ENCODE measurements around the gene PITPNC1.
A peak's percentile ranks its signal among the peaks of the same experiment; 100 is the strongest.
"Not testable (repeated sequence)": the region's sequence is repeated elsewhere in the genome, so short reads cannot be mapped to it uniquely, and the experiment has no call there.

The PITPNC1 gene

DNA sequence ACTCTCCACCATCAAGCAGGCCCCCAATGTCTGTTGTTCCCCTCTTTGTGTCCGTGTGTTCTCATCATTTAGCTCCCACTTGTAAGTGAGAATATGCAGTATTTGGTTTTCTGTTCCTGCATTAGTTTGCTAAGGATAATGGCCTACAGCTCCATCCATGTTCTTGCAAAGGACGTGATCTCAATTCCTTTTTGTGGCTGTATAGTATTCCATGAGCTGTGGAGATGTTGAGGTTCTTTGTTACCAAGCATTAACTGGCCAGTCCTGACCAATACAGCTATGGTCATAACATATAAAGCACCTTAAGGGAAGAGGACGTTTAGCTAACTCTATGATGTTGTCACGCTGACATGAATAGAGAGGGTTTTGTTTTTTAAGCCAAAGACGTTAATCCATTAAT is 118.5 kb downstream of the PITPNC1 start:
- H3K27ac Mint-ChIP-seq; H3K36me3 Mint-ChIP-seq (ENCODE audit: low read depth); ATAC-seq; H3K9me3 Mint-ChIP-seq; H3K4me3 Mint-ChIP-seq; H3K27me3 Mint-ChIP-seq; DNase-seq: not testable (repeated sequence)
- H3K4me1 Mint-ChIP-seq, result peaks cover 66% of the 10 kb centered on the region

DNA sequence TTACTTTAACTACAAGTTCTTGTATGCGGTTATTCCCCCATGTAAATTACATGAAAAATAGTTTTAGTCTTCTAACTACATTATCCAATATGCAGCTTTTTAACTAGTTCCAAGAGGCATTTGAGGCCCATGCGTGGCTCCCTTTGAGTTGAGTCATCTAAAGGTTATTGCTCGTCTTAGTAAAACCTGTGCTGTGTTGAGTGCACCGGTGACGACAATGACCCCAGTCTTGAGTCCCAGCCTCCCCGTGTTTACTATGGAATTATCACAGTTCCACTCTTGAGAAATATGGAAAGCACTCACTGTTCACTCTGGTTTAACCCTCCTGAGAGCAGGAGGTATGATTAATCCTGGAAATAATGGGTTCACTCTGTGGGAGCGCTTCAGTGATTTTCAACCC is 119.2 kb downstream of the PITPNC1 start:
- H3K9me3 Mint-ChIP-seq, result peaks cover 10% of the 10 kb centered on the region
- DNase-seq (no peak), ATAC-seq (peak; percentile 74)
- peaks cover 63% of the 10 kb centered on the region for H3K4me1 Mint-ChIP-seq
- H3K4me3 Mint-ChIP-seq, result no peak overlapping the region
- no peaks in the 10 kb centered on the region for H3K27me3 Mint-ChIP-seq
- peaks cover 3% of the 10 kb centered on the region for H3K36me3 Mint-ChIP-seq (ENCODE audit: low read depth)
- peak overlapping the region; percentile 41 for H3K27ac Mint-ChIP-seq

DNA sequence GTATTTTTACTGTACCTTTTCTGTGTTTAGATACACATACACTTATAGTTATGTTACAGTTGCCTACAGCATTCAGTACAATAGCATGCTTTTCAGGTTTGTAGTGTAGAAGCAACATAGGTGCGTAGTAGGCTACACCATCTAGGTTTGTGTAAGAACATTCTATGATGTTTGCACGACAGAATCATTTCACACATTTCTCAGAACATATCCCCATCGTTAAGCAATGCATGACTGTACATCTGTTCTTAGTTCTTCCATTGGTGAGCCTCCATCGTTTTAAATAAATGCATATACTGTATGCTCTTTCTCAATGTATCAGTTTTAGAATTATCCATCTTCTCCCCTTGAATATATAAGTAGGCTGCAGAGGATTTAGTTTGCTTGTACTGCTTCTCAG is 122.6 kb downstream of the PITPNC1 start:
- H3K4me3 Mint-ChIP-seq, result no peak overlapping the region
- peaks cover 10% of the 10 kb centered on the region for H3K9me3 Mint-ChIP-seq
- H3K4me1 Mint-ChIP-seq, result peaks cover 62% of the 10 kb centered on the region
- DNase-seq, result no peak
- no peak for ATAC-seq
- H3K27me3 Mint-ChIP-seq, result no peaks in the 10 kb centered on the region
- no peak overlapping the region for H3K27ac Mint-ChIP-seq
- peaks cover 6% of the 10 kb centered on the region for H3K36me3 Mint-ChIP-seq (ENCODE audit: low read depth)

DNA sequence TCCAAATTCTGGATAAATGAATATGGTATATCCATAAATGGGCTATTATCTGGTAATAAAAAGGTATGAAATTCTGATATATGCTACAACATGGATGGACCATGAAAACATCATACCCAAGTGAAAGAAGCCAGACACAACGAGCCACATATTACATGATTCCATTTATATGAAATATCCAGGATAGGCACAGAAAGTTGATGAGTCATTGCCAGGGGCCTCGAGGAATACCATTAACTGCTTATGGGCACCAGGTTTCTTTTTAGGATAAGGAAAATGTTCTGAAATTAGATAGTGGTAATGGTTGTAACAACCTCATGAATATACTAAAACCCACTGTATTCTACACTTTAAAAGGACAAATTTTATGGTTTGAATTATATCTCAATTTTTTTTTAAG is 123.2 kb downstream of the PITPNC1 start:
- Mint-ChIP-seq H3K9me3 (peaks cover 10% of the 10 kb centered on the region), H3K4me1 (peaks cover 65% of the 10 kb centered on the region), H3K27ac (no peak overlapping the region), H3K27me3 (no peaks in the 10 kb centered on the region), H3K36me3 (ENCODE audit: low read depth) (peaks cover 6% of the 10 kb centered on the region), H3K4me3 (no peak overlapping the region)
- no peak for DNase-seq
- no peak for ATAC-seq

DNA sequence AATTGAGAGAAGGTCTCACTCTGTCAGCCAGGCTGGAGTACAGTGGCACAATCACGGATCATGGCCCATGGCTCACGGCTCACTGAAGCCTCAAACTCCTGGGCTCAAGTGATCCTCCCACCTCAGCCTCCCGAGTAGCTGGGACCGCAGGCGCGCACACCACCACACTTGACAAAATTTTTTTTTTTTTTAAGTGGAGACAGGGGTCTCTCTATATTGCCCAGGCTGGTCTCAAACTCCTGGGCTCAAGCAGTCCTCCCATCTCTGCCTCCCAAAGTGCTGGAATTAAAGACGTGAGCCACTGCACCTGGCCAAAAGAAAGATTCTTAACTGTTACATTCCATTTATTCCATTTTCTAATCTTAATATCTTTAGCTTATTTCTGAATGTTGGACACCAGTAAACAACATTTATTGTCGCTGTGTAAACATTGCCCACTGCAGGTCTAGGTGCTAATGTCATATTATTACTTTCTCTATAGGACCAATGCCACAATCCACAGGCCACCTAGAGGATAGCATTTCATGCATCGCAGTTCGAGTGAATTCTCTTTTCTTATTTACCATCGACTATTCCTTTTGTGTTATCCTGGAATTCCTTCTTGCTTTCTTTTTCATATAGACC is 123.7 kb downstream of the PITPNC1 start:
- H3K4me1 Mint-ChIP-seq, result peaks cover 64% of the 10 kb centered on the region
- no peak for DNase-seq
- H3K36me3 Mint-ChIP-seq (ENCODE audit: low read depth), result peaks cover 2% of the 10 kb centered on the region
- no peak overlapping the region for H3K27ac Mint-ChIP-seq
- peaks cover 4% of the 10 kb centered on the region for H3K9me3 Mint-ChIP-seq
- ATAC-seq, result no peak
- no peaks in the 10 kb centered on the region for H3K27me3 Mint-ChIP-seq
- H3K4me3 Mint-ChIP-seq, result no peak overlapping the region

DNA sequence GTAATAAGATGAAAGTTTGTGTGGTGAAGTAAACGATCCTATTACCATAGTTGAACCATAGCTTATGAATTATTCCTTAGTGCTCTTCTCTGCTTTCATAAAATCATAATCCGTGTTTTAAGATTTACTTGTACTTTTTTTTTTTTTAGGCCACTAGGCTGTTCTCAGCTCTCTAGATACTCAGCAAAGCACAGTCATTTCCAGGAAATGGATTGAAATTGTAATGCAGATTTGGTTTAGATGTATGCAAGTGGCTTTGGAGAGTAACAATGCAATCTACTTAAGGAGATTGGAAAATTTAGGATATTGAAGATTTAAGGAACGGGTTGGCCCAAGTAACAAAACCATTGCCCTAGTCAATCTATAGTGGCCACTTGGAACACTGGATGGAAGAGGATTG is 125.1 kb downstream of the PITPNC1 start:
- Mint-ChIP-seq H3K4me1 (peaks cover 64% of the 10 kb centered on the region), H3K27ac (no peak overlapping the region), H3K9me3 (peaks cover 3% of the 10 kb centered on the region), H3K27me3 (no peaks in the 10 kb centered on the region), H3K4me3 (no peak overlapping the region), H3K36me3 (ENCODE audit: low read depth) (peaks cover 6% of the 10 kb centered on the region)
- DNase-seq, result no peak
- ATAC-seq, result no peak

DNA sequence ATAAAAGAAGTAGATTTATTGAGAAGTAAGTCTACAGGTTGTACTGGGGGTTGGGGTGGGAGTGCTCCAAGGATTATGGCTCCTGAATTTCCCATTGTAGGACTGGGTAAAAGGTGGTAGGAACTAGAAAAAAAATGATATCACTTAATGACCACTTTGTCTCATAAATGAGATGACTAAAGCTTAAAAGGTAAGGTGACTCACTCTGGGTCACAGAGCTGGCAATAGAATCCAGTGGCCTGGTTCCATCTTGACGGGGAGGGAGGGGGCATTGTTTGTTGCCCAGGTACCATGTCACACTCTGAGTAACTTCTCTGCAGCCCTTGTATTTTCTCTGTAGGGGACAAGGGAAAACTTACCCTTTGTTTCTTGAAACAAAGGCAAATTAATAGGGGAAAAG is 126.1 kb downstream of the PITPNC1 start:
- Mint-ChIP-seq H3K4me3 (no peak overlapping the region), H3K27ac (no peak overlapping the region)
- ATAC-seq, result peak; percentile 74

GRCh38 chr17:67503739-67504138 is 126.7 kb downstream of the PITPNC1 start:
- H3K4me3 Mint-ChIP-seq, result no peak overlapping the region
- peaks cover 13% of the 10 kb centered on the region for H3K9me3 Mint-ChIP-seq
- H3K4me1 Mint-ChIP-seq, result peaks cover 68% of the 10 kb centered on the region
- H3K27ac Mint-ChIP-seq, result no peak overlapping the region
- peaks cover 15% of the 10 kb centered on the region for H3K36me3 Mint-ChIP-seq (ENCODE audit: low read depth)
- H3K27me3 Mint-ChIP-seq, result no peaks in the 10 kb centered on the region
- DNase-seq, result no peak
- ATAC-seq, result no peak

More for the DNA sequence above, 126.1 kb downstream of the PITPNC1 start:
- Mint-ChIP-seq H3K27me3 (no peaks in the 10 kb centered on the region), H3K36me3 (ENCODE audit: low read depth) (peaks cover 11% of the 10 kb centered on the region), H3K9me3 (peaks cover 8% of the 10 kb centered on the region), H3K4me1 (peaks cover 69% of the 10 kb centered on the region)
- DNase-seq, result no peak

DNA sequence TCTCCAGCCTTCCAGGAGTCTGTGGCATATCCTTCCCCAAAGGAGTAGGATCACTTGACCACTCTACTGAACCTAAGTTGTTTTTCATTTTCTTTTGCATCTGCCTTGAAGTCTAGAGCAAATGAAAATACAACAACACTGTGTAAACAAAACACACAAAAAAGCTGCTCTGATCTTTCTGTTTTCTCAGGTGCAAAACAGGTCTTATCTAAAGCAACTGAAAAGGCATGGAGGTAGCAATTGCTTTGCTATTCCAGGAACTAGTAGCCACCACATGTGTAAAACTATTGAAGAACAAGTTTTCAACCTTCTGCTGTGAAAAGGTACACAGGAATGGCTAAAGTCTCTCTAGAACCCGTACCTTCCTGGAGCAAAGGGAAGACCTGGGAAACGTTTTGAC is 127.1 kb downstream of the PITPNC1 start:
- H3K4me3 Mint-ChIP-seq, result no peak overlapping the region
- no peaks in the 10 kb centered on the region for H3K27me3 Mint-ChIP-seq
- H3K27ac Mint-ChIP-seq, result no peak overlapping the region
- peaks cover 13% of the 10 kb centered on the region for H3K9me3 Mint-ChIP-seq
- no peak for ATAC-seq
- H3K4me1 Mint-ChIP-seq, result peaks cover 66% of the 10 kb centered on the region
- DNase-seq, result no peak
- peaks cover 15% of the 10 kb centered on the region for H3K36me3 Mint-ChIP-seq (ENCODE audit: low read depth)

DNA sequence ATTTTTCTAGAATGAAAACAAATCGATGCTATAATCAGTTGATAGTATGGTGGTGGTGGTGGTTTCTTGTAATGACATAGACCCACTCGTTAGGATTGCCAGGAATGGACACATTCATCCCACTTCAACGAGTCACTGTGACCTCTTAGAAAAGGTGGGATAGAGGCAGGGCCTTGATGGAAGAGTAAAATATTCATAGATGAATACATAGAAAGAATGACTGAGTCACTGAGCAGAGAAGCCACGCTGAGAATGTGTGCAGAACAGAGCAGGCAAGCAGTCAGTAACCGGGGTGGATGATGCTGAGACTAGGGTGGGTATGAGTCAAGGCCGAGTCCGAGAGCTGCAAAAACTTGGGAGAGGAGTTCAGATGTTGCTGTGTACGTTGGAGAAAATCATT is 129.9 kb downstream of the PITPNC1 start:
- DNase-seq, result no peak
- H3K9me3 Mint-ChIP-seq, result peaks cover 13% of the 10 kb centered on the region
- ATAC-seq, result peak; percentile 85
- peak overlapping the region; percentile 39 for H3K27ac Mint-ChIP-seq
- H3K36me3 Mint-ChIP-seq (ENCODE audit: low read depth), result peaks cover 14% of the 10 kb centered on the region
- H3K27me3 Mint-ChIP-seq, result no peaks in the 10 kb centered on the region
- no peak overlapping the region for H3K4me3 Mint-ChIP-seq
- peaks cover 62% of the 10 kb centered on the region for H3K4me1 Mint-ChIP-seq

DNA sequence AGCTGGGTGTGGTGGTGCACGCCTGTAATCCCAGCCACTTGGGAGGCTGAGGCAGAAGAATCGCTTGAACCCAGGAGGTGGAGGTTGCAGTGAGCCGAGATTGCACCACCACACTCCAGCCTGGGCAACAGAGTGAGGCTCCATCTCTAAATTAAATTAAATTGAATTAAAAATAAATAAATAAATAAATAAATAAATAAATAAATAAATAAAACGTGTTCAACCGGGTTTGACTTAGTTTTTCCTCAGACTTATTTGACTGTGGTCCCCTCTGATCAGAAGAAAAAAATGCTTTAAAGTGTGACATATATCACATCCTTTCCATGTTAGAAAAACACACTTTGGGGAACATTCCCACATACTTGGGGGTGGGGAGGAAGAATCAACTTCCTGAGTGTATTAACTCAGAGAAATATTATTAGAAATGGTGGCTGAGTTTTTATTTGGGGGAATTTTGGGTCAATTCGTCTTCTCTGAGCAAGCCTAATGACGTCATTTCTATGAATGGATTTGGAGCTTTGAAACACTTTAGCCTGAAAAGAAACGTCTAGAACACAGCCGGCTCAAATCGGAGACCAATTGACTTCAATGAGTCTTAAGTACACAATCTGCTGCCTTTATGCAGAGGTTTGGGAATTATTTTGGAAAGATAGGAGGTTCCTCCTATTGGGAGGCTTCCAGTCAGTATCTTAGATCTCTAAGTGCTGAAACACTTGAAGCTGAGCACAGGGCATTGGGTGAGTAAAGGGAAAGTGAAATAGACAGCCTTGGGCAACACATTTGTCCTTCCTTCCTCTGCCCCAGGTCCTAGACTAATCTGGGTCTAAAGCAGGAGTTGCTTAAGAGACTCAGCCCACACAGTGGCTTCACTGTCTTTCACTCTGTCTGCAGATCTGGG is 132.6 kb downstream of the PITPNC1 start:
- no peak for DNase-seq
- Mint-ChIP-seq H3K27ac (peak overlapping the region; percentile 19), H3K36me3 (ENCODE audit: low read depth) (peaks cover 13% of the 10 kb centered on the region), H3K4me3 (no peak overlapping the region), H3K27me3 (no peaks in the 10 kb centered on the region), H3K9me3 (peaks cover 13% of the 10 kb centered on the region), H3K4me1 (peaks cover 41% of the 10 kb centered on the region)
- no peak for ATAC-seq

GRCh38 chr17:67511012-67511411 is 133.9 kb downstream of the PITPNC1 start:
- H3K9me3 Mint-ChIP-seq, result peaks cover 13% of the 10 kb centered on the region
- no peaks in the 10 kb centered on the region for H3K27me3 Mint-ChIP-seq
- peaks cover 13% of the 10 kb centered on the region for H3K36me3 Mint-ChIP-seq (ENCODE audit: low read depth)
- no peak overlapping the region for H3K4me3 Mint-ChIP-seq
- DNase-seq (no peak), ATAC-seq (no peak)
- no peak overlapping the region for H3K27ac Mint-ChIP-seq
- H3K4me1 Mint-ChIP-seq, result peaks cover 33% of the 10 kb centered on the region

DNA sequence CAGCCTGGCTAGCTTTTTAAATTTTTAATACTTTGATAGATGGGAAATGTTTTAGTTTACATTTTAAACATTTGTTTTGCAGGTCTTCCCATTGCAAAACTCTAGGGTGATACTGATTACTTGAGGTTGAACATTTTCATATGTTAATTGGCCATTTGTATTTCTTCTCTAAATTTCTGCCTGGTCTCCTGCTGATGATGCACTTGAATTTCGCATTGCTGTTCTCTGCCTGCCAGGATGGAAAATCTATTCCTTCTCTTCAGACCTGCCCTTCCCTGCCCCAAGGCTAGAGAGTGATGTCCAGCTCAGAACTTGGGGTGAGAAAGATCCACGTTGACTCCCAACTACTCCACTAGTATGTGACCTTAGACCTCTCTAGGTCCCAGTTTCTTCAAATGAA is 134.7 kb downstream of the PITPNC1 start:
- no peaks in the 10 kb centered on the region for H3K27me3 Mint-ChIP-seq
- peaks cover 13% of the 10 kb centered on the region for H3K36me3 Mint-ChIP-seq (ENCODE audit: low read depth)
- H3K27ac Mint-ChIP-seq, result no peak overlapping the region
- ATAC-seq (no peak), DNase-seq (no peak)
- H3K4me1 Mint-ChIP-seq, result peaks cover 36% of the 10 kb centered on the region
- H3K4me3 Mint-ChIP-seq, result no peak overlapping the region
- peaks cover 13% of the 10 kb centered on the region for H3K9me3 Mint-ChIP-seq

DNA sequence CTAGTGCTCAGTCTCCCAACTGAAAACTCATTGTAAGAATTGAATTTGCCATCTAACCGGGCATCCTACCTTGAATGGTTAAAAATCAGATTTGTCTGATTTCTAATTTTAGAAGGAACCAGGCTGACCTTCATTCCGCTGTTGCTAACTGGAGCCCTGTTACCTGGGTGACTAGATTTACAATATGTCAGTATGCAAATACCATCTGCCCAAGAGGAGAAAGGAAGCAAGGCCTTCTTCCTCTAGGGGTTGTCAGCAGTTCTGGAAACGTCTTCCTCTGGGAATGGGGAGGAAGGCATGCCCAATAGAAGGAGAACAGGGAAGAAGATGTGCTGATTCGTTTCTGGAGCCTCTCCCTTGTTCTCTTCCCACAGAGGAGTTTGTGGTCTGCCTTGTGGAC is 137.9 kb downstream of the PITPNC1 start:
- ATAC-seq (no peak), DNase-seq (no peak)
- Mint-ChIP-seq H3K27me3 (no peaks in the 10 kb centered on the region), H3K4me1 (peaks cover 43% of the 10 kb centered on the region), H3K36me3 (ENCODE audit: low read depth) (no peaks in the 10 kb centered on the region), H3K9me3 (no peaks in the 10 kb centered on the region), H3K27ac (no peak overlapping the region), H3K4me3 (no peak overlapping the region)

DNA sequence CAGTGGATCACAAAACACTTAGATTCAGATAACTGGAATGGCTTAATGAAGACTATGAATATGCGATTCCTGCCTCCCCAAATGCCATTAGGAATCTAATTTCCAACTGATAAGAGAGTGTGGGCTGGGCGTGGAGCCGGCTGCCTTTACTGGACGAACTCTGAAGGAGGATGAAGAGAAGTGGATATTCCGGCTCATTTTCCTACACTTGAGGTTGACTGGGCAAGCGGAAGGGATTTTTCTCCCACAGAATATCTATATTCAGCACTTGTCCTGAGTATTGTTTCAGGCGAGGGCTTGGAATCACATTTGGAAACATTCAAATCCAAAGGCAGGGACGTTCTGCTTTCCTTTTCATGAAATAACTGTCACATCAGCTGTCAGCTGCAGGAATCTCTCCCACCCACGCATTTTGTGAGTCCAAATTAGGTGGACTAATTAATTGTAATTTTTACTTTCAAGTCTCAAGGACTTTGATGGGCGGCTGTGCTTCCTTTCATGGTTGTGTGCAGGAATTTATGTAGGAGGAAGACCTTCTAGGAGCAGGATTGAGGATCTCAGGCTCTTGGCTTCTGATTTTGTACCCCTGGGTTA is 138.5 kb downstream of the PITPNC1 start:
- Mint-ChIP-seq H3K27ac (no peak overlapping the region), H3K36me3 (ENCODE audit: low read depth) (no peaks in the 10 kb centered on the region), H3K4me1 (peaks cover 45% of the 10 kb centered on the region), H3K27me3 (no peaks in the 10 kb centered on the region), H3K4me3 (no peak overlapping the region), H3K9me3 (no peaks in the 10 kb centered on the region)
- ATAC-seq, result no peak
- no peak for DNase-seq

All from activated naive CD8-positive, alpha-beta T cell treated with anti-CD3 and anti-CD28 coated beads, Interleukin-2, amount 50 U/mL, for 24 hours (primary cell).